ENCODE results near the gene STK40. TPM values are rescaled to one million over a fixed set of nuclear protein-coding genes. Genes with fewer than 3 reads are reported as not detected.
A peak's percentile ranks its signal among the peaks of the same experiment; 100 is the strongest.

The STK40 gene
- total and polyA plus RNA-seq, 2 experiments from 2014 or later = 8.1 to 20.2 TPM

DNA sequence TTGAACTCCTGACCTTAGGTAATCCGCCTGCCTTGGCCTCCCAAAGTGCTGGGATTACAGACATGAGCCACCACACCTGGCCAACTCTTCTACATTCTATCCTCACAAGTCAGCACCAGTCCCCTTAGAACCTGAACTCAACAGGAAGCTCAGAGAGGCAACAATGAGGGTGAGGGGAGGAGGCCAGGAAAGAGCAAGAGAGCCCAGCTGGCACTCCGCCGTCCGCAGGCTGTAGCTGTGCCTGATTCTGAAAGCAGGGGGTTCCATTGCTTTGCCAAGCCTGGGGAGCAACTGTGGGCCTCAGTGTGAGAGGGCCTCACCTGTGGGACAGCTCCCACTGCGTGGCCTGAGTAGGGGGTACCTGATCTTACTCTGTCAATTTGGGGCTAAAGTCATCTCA, 18.7 kb downstream of the STK40 start:
- Mint-ChIP-seq H3K27me3 (ENCODE audit: insufficient read depth, low read depth, poor library complexity) (peaks cover 9% of the 10 kb centered on the region), H3K36me3 (ENCODE audit: low read depth) (peaks cover 10% of the 10 kb centered on the region; the same call in 2 of the 3 replicates), H3K4me1 (peaks cover 29% of the 10 kb centered on the region), H3K27ac (no peak overlapping the region), H3K9me3 (no peaks in the 10 kb centered on the region), H3K4me3 (no peak overlapping the region)
- DNase-seq (ENCODE audit: low spot score) = no peak
- no peaks in the 10 kb centered on the region for H3K27me3 ChIP-seq (ENCODE audit: insufficient read depth)
- H3K36me3 ChIP-seq (ENCODE audit: insufficient read depth) = no peaks in the 10 kb centered on the region; the same call in 1 of the 2 replicates
- peaks cover 6% of the 10 kb centered on the region; the same call in 1 of the 2 replicates for H3F3A ChIP-seq (replicated peaks; ENCODE audit: low read depth)
- H3K27ac ChIP-seq (ENCODE audit: low read depth) = no peak overlapping the region
- H3K9me2 ChIP-seq (ENCODE audit: insufficient read depth) = no peaks in the 10 kb centered on the region
- no peak overlapping the region for H2AFZ ChIP-seq
- ATAC-seq = no peak
- H3K4me2 ChIP-seq = no peak overlapping the region
- H3K79me2 ChIP-seq (replicated peaks; ENCODE audit: insufficient read depth) = peaks cover 63% of the 10 kb centered on the region
- TF ChIP-seq EZH2phosphoT487 (IDR thresholded peaks at IDR 0.05; ENCODE audit: unreplicated experiment) = no peak
- TF ChIP-seq, protein P1, sequence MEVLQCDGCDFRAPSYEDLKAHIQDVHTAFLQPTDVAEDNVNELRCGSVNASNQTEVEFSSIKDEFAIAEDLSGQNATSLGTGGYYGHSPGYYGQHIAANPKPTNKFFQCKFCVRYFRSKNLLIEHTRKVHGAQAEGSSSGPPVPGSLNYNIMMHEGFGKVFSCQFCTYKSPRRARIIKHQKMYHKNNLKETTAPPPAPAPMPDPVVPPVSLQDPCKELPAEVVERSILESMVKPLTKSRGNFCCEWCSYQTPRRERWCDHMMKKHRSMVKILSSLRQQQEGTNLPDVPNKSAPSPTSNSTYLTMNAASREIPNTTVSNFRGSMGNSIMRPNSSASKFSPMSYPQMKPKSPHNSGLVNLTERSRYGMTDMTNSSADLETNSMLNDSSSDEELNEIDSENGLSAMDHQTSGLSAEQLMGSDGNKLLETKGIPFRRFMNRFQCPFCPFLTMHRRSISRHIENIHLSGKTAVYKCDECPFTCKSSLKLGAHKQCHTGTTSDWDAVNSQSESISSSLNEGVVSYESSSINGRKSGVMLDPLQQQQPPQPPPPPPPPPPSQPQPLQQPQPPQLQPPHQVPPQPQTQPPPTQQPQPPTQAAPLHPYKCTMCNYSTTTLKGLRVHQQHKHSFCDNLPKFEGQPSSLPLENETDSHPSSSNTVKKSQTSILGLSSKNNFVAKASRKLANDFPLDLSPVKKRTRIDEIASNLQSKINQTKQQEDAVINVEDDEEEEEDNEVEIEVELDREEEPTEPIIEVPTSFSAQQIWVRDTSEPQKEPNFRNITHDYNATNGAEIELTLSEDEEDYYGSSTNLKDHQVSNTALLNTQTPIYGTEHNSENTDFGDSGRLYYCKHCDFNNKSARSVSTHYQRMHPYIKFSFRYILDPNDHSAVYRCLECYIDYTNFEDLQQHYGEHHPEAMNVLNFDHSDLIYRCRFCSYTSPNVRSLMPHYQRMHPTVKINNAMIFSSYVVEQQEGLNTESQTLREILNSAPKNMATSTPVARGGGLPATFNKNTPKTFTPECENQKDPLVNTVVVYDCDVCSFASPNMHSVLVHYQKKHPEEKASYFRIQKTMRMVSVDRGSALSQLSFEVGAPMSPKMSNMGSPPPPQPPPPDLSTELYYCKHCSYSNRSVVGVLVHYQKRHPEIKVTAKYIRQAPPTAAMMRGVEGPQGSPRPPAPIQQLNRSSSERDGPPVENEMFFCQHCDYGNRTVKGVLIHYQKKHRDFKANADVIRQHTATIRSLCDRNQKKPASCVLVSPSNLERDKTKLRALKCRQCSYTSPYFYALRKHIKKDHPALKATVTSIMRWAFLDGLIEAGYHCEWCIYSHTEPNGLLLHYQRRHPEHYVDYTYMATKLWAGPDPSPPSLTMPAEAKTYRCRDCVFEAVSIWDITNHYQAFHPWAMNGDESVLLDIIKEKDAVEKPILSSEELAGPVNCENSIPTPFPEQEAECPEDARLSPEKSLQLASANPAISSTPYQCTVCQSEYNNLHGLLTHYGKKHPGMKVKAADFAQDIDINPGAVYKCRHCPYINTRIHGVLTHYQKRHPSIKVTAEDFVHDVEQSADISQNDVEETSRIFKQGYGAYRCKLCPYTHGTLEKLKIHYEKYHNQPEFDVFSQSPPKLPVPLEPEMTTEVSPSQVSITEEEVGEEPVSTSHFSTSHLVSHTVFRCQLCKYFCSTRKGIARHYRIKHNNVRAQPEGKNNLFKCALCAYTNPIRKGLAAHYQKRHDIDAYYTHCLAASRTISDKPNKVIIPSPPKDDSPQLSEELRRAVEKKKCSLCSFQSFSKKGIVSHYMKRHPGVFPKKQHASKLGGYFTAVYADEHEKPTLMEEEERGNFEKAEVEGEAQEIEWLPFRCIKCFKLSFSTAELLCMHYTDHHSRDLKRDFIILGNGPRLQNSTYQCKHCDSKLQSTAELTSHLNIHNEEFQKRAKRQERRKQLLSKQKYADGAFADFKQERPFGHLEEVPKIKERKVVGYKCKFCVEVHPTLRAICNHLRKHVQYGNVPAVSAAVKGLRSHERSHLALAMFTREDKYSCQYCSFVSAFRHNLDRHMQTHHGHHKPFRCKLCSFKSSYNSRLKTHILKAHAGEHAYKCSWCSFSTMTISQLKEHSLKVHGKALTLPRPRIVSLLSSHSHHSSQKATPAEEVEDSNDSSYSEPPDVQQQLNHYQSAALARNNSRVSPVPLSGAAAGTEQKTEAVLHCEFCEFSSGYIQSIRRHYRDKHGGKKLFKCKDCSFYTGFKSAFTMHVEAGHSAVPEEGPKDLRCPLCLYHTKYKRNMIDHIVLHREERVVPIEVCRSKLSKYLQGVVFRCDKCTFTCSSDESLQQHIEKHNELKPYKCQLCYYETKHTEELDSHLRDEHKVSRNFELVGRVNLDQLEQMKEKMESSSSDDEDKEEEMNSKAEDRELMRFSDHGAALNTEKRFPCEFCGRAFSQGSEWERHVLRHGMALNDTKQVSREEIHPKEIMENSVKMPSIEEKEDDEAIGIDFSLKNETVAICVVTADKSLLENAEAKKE (CRISPR knock-in tag; IDR thresholded peaks at IDR 0.05) = no peak
- no peak overlapping the region for H3K4me3 ChIP-seq
- H4K20me1 ChIP-seq (replicated peaks; ENCODE audit: insufficient read depth) = peaks cover 11% of the 10 kb centered on the region; the same call in 1 of the 2 replicates
- H3K4me1 ChIP-seq (ENCODE audit: insufficient read depth) = peaks cover 19% of the 10 kb centered on the region

DNA sequence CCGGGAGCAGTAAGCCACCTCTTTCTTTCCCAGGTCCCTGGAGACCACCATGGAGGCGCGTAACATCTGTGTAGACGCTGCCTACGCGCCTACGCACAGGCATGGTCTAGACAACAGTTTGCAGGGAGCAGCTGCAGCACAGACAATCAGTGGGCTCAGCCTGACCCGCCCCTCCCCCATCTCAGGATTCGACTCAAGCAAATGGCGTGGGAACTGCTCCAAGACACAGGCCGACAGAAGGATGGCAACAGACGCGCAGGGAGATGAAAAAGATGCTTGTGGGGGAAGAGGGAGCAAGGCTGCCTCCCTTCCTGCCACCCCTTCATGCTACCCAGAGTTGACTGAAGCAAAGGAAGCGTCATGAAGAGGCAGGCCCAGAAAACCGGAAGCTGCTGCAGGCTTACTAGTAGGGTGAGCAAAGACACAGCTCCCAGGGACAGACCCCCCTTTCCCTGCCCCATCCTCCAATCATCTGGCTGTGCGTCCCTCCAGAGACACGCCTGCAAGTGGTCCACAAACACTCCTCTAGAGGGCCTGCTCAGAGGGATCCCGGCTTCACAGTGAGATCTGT, 19.5 kb downstream of the STK40 start:
- peak overlapping the region; percentile 26; the same call in 1 of the 2 replicates for H3K4me2 ChIP-seq

More for the DNA sequence above, 19.5 kb downstream of the STK40 start:
- no peak overlapping the region for H3K4me3 ChIP-seq
- H3K36me3 ChIP-seq (ENCODE audit: insufficient read depth) = no peaks in the 10 kb centered on the region; the same call in 1 of the 2 replicates
- H3K79me2 ChIP-seq (replicated peaks; ENCODE audit: insufficient read depth) = peaks cover 54% of the 10 kb centered on the region
- no peak overlapping the region for H2AFZ ChIP-seq
- Mint-ChIP-seq H3K4me3 (no peak overlapping the region), H3K27ac (peak overlapping the region; percentile 75; the same call in 1 of the 2 replicates), H3K4me1 (peaks cover 26% of the 10 kb centered on the region), H3K27me3 (ENCODE audit: insufficient read depth, low read depth, poor library complexity) (peaks cover 5% of the 10 kb centered on the region), H3K9me3 (no peaks in the 10 kb centered on the region), H3K36me3 (ENCODE audit: low read depth) (peaks cover 10% of the 10 kb centered on the region; the same call in 2 of the 3 replicates)
- peaks cover 11% of the 10 kb centered on the region; the same call in 1 of the 2 replicates for H4K20me1 ChIP-seq (replicated peaks; ENCODE audit: insufficient read depth)
- ATAC-seq = peak; percentile 67
- H3K9me2 ChIP-seq (ENCODE audit: insufficient read depth) = no peaks in the 10 kb centered on the region
- DNase-seq (ENCODE audit: low spot score) = peak; percentile 76
- peak overlapping the region; percentile 59; the same call in 1 of the 2 replicates for H3K27ac ChIP-seq (ENCODE audit: low read depth)
- H3F3A ChIP-seq (replicated peaks; ENCODE audit: low read depth) = peaks cover 6% of the 10 kb centered on the region; the same call in 1 of the 2 replicates
- no peaks in the 10 kb centered on the region for H3K27me3 ChIP-seq (ENCODE audit: insufficient read depth)
- no peak for TF ChIP-seq CREB1 (CRISPR knock-in tag; IDR thresholded peaks at IDR 0.05; ENCODE audit: low read depth)
- no peak for TF ChIP-seq EZH2 (IDR thresholded peaks at IDR 0.05; ENCODE audit: low read depth, unreplicated experiment)
- no peak for TF ChIP-seq EZH2phosphoT487 (IDR thresholded peaks at IDR 0.05; ENCODE audit: unreplicated experiment)
- TF ChIP-seq STAT1 (IDR thresholded peaks at IDR 0.05; ENCODE audit: unreplicated experiment) = no peak
- no peak for TF ChIP-seq NANOG (IDR thresholded peaks at IDR 0.05; ENCODE audit: borderline replicate concordance)
- TF ChIP-seq, protein P2, sequence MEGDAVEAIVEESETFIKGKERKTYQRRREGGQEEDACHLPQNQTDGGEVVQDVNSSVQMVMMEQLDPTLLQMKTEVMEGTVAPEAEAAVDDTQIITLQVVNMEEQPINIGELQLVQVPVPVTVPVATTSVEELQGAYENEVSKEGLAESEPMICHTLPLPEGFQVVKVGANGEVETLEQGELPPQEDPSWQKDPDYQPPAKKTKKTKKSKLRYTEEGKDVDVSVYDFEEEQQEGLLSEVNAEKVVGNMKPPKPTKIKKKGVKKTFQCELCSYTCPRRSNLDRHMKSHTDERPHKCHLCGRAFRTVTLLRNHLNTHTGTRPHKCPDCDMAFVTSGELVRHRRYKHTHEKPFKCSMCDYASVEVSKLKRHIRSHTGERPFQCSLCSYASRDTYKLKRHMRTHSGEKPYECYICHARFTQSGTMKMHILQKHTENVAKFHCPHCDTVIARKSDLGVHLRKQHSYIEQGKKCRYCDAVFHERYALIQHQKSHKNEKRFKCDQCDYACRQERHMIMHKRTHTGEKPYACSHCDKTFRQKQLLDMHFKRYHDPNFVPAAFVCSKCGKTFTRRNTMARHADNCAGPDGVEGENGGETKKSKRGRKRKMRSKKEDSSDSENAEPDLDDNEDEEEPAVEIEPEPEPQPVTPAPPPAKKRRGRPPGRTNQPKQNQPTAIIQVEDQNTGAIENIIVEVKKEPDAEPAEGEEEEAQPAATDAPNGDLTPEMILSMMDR (conservative IDR thresholded peaks at IDR 0.05; ENCODE audit: low read depth in 2 of 2) = 0 out of 4 replicates have a peak, but pooled peaks of 1 of the 2 experiments have one; percentile 14
- peaks cover 14% of the 10 kb centered on the region for H3K4me1 ChIP-seq (ENCODE audit: insufficient read depth)
